Fibroblast of lung (primary cell): Measurements from ENCODE around the gene HRG.

Experiments
- EZH2 ChIP-seq: IDR thresholded peaks from 2 replicates; pipeline ENCODE4 v1.5.1; 2012; ENCODE audit warnings: low read length, control low read depth, mild to moderate bottlenecking; ENCODE audit errors: missing control alignments
- TF ChIP-seq, protein P1 (sequence below), 2 donors: IDR thresholded peaks in 1 of 2; conservative IDR thresholded peaks in 1 of 2; 1 replicate in 1 of 2; 2 replicates in 1 of 2; pipeline ENCODE4 v1.5.1; 2011 to 2012; ENCODE audit warnings: low read length in 2 of 2, control low read depth in 1 of 2, inconsistent platforms in 1 of 2, low read depth in 1 of 2, mild to moderate bottlenecking in 1 of 2

DNA sequence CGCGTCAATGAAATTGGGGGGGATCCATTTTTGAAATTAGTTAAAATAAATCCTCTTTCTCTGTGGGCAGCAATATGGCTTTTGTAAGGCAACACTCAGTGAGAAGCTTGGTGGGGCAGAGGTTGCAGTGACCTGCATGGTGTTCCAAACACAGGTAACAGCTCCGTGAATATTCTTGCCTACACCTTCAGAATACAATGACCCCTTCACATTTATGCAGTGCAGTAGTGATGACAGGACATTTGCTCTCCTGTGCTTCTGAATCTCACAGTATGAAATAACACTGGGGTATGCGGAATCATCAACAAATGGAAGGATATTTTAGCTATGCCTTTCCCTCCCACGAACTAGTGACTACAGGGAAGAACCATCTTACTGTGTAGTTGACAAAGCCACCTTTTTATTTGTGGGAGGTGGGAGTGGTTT, 46.0 kb upstream of the HRG start:
- TF ChIP-seq, protein P1, sequence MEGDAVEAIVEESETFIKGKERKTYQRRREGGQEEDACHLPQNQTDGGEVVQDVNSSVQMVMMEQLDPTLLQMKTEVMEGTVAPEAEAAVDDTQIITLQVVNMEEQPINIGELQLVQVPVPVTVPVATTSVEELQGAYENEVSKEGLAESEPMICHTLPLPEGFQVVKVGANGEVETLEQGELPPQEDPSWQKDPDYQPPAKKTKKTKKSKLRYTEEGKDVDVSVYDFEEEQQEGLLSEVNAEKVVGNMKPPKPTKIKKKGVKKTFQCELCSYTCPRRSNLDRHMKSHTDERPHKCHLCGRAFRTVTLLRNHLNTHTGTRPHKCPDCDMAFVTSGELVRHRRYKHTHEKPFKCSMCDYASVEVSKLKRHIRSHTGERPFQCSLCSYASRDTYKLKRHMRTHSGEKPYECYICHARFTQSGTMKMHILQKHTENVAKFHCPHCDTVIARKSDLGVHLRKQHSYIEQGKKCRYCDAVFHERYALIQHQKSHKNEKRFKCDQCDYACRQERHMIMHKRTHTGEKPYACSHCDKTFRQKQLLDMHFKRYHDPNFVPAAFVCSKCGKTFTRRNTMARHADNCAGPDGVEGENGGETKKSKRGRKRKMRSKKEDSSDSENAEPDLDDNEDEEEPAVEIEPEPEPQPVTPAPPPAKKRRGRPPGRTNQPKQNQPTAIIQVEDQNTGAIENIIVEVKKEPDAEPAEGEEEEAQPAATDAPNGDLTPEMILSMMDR (conservative IDR thresholded peaks at IDR 0.05 in 1 of 2, IDR thresholded peaks at IDR 0.05 in 1 of 2; ENCODE audit: low read depth in 1 of 2, low read length in 2 of 2) = no peak
- no peak for TF ChIP-seq EZH2
